ENCODE data around the gene HIRA.

DNA sequence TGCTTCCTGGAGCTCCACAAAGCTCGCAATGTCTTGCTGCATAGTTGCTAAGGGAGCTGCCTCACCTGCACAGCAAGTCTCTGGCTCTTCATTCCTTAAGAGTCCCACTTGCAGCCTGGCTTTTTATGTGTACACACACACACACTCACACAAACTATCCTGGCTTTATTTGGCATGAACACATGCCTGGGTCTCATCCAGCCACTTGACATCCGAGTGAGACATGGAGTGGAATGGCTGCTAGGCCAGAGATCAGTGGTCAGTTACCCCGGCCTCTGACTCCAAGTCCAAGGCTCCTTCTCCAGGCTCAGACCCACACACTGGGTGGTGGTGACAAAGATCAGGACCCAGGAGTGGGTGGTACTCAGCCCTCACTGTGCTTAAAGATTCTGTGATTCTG, 102.1 kb downstream of the HIRA start:
- TF ChIP-seq, protein P1, sequence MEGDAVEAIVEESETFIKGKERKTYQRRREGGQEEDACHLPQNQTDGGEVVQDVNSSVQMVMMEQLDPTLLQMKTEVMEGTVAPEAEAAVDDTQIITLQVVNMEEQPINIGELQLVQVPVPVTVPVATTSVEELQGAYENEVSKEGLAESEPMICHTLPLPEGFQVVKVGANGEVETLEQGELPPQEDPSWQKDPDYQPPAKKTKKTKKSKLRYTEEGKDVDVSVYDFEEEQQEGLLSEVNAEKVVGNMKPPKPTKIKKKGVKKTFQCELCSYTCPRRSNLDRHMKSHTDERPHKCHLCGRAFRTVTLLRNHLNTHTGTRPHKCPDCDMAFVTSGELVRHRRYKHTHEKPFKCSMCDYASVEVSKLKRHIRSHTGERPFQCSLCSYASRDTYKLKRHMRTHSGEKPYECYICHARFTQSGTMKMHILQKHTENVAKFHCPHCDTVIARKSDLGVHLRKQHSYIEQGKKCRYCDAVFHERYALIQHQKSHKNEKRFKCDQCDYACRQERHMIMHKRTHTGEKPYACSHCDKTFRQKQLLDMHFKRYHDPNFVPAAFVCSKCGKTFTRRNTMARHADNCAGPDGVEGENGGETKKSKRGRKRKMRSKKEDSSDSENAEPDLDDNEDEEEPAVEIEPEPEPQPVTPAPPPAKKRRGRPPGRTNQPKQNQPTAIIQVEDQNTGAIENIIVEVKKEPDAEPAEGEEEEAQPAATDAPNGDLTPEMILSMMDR (IDR thresholded peaks at IDR 0.05) = no peak
- no peak for TF ChIP-seq POLR2A (IDR thresholded peaks at IDR 0.05)
- no peak for TF ChIP-seq POLR2AphosphoS5 (IDR thresholded peaks at IDR 0.05)
- TF ChIP-seq EP300 (IDR thresholded peaks at IDR 0.05; ENCODE audit: low read depth) = no peak

All from transverse colon (tissue), 4 donors.